ENCODE measurements around the gene AMZ1.
"Not testable (repeated sequence)": the region's sequence is repeated elsewhere in the genome, so short reads cannot be mapped to it uniquely, and the experiment has no call there.

Gene AMZ1

GRCh38 chr7:2737771-2738540, 50.0 kb downstream of the AMZ1 start:
- in situ Hi-C loops (cut with HindIII; ENCODE audit: low sequenced_read_pairs): no loop called here

GRCh38 chr7:2738766-2739549, 51.0 kb downstream of the AMZ1 start:
- in situ Hi-C loops (cut with HindIII; ENCODE audit: low sequenced_read_pairs): no loop called here

- in situ Hi-C loops (cut with HindIII; ENCODE audit: low sequenced_read_pairs): not testable (repeated sequence)
Measured at GRCh38 chr7:2743523-2744185, 55.7 kb downstream of the AMZ1 start.

- in situ Hi-C loops (cut with HindIII; ENCODE audit: low sequenced_read_pairs): not testable (repeated sequence)
Measured at GRCh38 chr7:2748684-2749083, 60.7 kb downstream of the AMZ1 start.

GRCh38 chr7:2750004-2750407, 62.0 kb downstream of the AMZ1 start:
- in situ Hi-C loops (cut with HindIII; ENCODE audit: low sequenced_read_pairs): no loop called here

GRCh38 chr7:2751086-2751485, 63.1 kb downstream of the AMZ1 start:
- in situ Hi-C loops (cut with HindIII; ENCODE audit: low sequenced_read_pairs): no loop called here

GRCh38 chr7:2753148-2753547, 65.1 kb downstream of the AMZ1 start:
- in situ Hi-C loops (cut with HindIII; ENCODE audit: low sequenced_read_pairs): no loop called here

GRCh38 chr7:2754086-2754485, 66.1 kb downstream of the AMZ1 start:
- in situ Hi-C loops (cut with HindIII; ENCODE audit: low sequenced_read_pairs): no loop called here

- in situ Hi-C loops (cut with HindIII; ENCODE audit: low sequenced_read_pairs): no loop called here
Measured at GRCh38 chr7:2754912-2755311, 66.9 kb downstream of the AMZ1 start.

- in situ Hi-C loops (cut with HindIII; ENCODE audit: low sequenced_read_pairs): no loop called here
Measured at GRCh38 chr7:2755531-2755930, 67.5 kb downstream of the AMZ1 start.

GRCh38 chr7:2757361-2757903, 69.4 kb downstream of the AMZ1 start:
- in situ Hi-C loops (cut with HindIII; ENCODE audit: low sequenced_read_pairs): no loop called here

- in situ Hi-C loops (cut with HindIII; ENCODE audit: low sequenced_read_pairs): no loop called here
Measured at GRCh38 chr7:2757904-2758672, 70.1 kb downstream of the AMZ1 start.

GRCh38 chr7:2758673-2759616, 70.9 kb downstream of the AMZ1 start:
- in situ Hi-C loops (cut with HindIII; ENCODE audit: low sequenced_read_pairs): no loop called here

GRCh38 chr7:2759736-2760097, 71.7 kb downstream of the AMZ1 start:
- in situ Hi-C loops (cut with HindIII; ENCODE audit: low sequenced_read_pairs): loop anchor here (10.0 kb wide), 1 partner anchor 185 kb away; no protein-coding TSS in a partner anchor

- in situ Hi-C loops (cut with HindIII; ENCODE audit: low sequenced_read_pairs): loop anchor here (10.0 kb wide), 1 partner anchor 185 kb away; no protein-coding TSS in a partner anchor
Measured at GRCh38 chr7:2760098-2760889, 72.3 kb downstream of the AMZ1 start.

GRCh38 chr7:2761131-2761624, 73.2 kb downstream of the AMZ1 start:
- in situ Hi-C loops (cut with HindIII; ENCODE audit: low sequenced_read_pairs): loop anchor here (10.0 kb wide), 1 partner anchor 184 kb away; no protein-coding TSS in a partner anchor

GRCh38 chr7:2761801-2762497, 73.9 kb downstream of the AMZ1 start:
- in situ Hi-C loops (cut with HindIII; ENCODE audit: low sequenced_read_pairs): loop anchor here (10.0 kb wide), 1 partner anchor 183 kb away; no protein-coding TSS in a partner anchor

- in situ Hi-C loops (cut with HindIII; ENCODE audit: low sequenced_read_pairs): loop anchor here (10.0 kb wide), 1 partner anchor 181 kb away; no protein-coding TSS in a partner anchor
Measured at GRCh38 chr7:2763597-2763996, 75.6 kb downstream of the AMZ1 start.
